D721Med (cell line): Measurements from ENCODE around the gene VPS52.

Experiments used
- DNase-seq: peaks from one replicate; pipeline ENCODE4 v3.0.0; 2011; ENCODE audit warnings: low spot score; ENCODE audit not compliant: insufficient read length
- FAIRE-seq: peaks from 2 replicates; lab custom pipeline; 2011; peaks lifted over from hg19 to GRCh38; lab: Jason Lieb, UNC
- CTCF ChIP-seq: IDR thresholded peaks from 2 replicates; pipeline ENCODE4 v1.5.1; 2012; ENCODE audit warnings: mild to moderate bottlenecking, control low read depth; ENCODE audit not compliant: insufficient read depth; ENCODE audit errors: missing control alignments

VPS52 gene

DNA sequence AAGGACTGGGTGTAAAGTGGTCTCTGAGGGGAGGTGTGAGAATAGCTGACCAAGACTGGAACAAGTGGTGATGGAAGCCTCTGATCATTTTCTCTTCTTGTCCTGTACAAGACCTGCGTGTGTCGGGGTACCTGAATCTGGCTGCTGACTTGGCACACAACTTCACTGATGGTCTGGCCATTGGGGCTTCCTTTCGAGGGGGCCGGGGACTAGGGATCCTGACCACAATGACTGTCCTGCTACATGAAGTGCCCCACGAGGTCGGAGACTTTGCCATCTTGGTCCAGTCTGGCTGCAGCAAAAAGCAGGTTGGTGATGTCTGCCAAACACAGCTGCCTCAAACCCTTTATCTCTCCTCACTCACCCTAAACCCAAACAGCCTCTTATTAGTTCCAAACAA, 68.9 kb downstream of the VPS52 start:
- FAIRE-seq: no peak
- TF ChIP-seq CTCF: no peak
- DNase-seq: no peak

DNA sequence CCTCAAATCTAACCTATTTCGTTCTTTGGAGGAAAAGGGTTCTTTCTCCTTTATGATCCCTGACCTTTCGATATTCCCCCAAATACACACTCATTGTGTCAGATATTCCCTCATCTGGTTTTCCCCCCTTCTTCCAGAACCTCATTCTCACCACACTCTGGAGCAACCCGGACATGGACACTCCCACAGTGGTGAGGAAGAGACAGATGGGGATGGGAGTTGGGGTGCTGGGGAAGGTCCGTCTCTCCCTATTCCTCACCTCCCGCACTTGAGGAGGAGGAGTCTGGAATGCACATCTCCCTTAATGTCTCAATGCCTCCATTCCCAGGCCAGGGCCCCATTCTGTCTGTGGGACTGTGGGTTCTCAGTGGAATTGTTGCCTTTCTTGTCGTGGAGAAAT, 69.7 kb downstream of the VPS52 start:
- TF ChIP-seq CTCF: no peak
- FAIRE-seq (no peak), DNase-seq (no peak)

DNA sequence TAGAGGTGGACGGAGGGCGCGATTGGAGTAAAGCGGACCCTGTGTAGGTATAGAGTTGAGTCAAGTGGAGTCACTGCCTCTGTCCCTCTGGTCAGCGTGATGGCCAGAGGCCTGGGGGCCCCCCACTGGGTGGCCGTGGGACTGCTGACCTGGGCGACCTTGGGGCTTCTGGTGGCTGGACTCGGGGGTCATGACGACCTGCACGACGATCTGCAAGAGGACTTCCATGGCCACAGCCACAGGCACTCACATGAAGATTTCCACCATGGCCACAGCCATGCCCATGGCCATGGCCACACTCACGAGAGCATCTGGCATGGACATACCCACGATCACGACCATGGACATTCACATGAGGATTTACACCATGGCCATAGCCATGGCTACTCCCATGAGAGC, 70.5 kb downstream of the VPS52 start:
- FAIRE-seq: no peak
- TF ChIP-seq CTCF: no peak
- no peak for DNase-seq
